Stimulated activated memory B cell treated with anti-CD40 and anti-IgM and Interleukin-4, amounts not matched to agents 10 μg/mL and 1 μg/mL and 100 μg/mL, for 72 hours (primary cell): ENCODE data around the gene CACNA2D4.
A peak's percentile ranks its signal among the peaks of the same experiment; 100 is the strongest.

ENCODE experiments used
- ATAC-seq: fragments of 150-1000 bp; cut with Tn5 transposase; 2 replicates; pipeline ENCODE4 v1.10.0; 2021
- H3K27ac Mint-ChIP-seq: one replicate; pipeline ENCODE4 v1.8.0; 2022; ENCODE audit warnings: mild to moderate bottlenecking, mixed read lengths
- H3K27me3 Mint-ChIP-seq: one replicate; pipeline ENCODE4 v1.8.0; 2022; ENCODE audit warnings: mixed read lengths
- H3K36me3 Mint-ChIP-seq: one replicate; pipeline ENCODE4 v1.8.0; 2022; ENCODE audit warnings: mixed read lengths
- H3K4me1 Mint-ChIP-seq: one replicate; pipeline ENCODE4 v1.8.0; 2022; ENCODE audit warnings: mixed read lengths
- H3K4me3 Mint-ChIP-seq: one replicate; pipeline ENCODE4 v1.8.0; 2022; ENCODE audit warnings: mild to moderate bottlenecking, moderate library complexity, mixed read lengths
- H3K9me3 Mint-ChIP-seq: one replicate; pipeline ENCODE4 v1.8.0; 2022; ENCODE audit warnings: mixed read lengths

CACNA2D4 gene

DNA sequence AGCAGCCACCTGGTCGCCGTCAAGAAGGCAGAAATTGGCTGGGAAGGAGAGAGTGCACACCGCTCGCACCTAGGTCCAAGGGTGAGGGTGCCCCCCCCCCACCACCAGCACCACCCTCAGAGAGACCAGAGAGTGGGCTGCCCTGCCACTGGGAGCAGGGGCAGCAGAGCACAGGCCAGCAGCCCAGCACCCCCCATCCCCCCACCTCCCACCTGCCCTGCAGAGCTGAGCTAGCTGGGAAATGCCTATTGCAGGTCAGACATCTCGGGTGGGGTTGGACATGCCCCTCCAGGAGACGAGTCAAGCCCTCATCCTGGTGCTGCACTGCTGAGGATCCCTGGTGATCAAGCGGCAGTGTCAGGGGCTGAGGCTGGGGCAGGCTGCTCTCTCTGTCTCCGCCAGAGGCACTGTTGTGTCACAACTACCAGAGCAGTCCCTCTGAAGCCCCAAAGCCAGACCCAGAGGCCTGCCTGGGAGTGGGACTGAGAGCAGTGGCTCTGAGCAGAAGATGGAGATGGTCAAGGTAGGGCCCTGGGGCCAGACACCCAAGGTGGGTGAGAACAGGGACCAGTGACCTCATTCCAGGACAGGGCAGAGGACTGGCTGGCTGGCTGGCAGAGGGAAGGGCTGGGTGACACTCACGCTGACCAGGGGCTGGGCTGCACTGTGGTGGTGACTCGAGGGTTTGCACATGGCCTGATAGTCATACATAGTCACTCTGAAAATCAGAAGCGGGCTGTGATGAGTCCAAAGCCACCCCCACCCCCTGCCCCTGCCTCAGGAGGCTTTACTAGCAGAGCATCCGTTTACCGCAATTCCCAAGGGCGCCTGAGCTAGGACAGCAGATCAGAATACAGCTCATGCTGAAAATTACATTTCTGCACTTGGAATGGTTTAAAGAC is 117.8 kb downstream of the CACNA2D4 start:
- peak; percentile 46 for ATAC-seq
- H3K27ac Mint-ChIP-seq, result peak overlapping the region; percentile 56
- H3K27me3 Mint-ChIP-seq, result no peaks in the 10 kb centered on the region
- H3K9me3 Mint-ChIP-seq, result no peaks in the 10 kb centered on the region
- H3K36me3 Mint-ChIP-seq, result no peaks in the 10 kb centered on the region
- H3K4me1 Mint-ChIP-seq, result peaks cover 35% of the 10 kb centered on the region
- H3K4me3 Mint-ChIP-seq, result peak overlapping the region; percentile 28

DNA sequence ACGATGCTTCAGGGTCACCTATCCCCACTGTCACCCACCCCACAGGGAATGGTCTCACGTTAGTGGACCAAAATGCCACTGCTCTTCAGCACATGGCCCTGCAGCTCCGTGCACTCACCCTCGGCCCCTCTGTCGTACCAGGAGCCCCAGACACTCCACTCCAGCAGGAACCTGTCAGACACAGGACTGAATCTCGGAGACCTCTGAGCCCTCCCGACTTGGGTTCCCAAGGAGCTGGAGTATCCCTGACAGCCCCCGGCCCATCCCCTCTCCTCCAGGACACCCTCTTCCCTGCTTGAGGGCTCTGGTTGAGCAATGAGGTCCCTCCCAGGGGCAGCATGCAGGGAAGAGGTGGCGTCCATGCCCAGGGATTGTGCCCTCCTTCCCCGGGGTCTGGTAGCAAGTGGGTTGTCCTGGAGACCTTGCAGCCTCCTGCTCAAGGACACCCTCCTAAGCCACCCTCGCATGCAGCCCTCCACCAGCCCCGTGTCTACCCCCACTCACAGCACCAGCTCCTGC is 118.5 kb downstream of the CACNA2D4 start:
- Mint-ChIP-seq H3K27me3 (no peaks in the 10 kb centered on the region), H3K4me1 (peaks cover 42% of the 10 kb centered on the region), H3K9me3 (no peaks in the 10 kb centered on the region), H3K36me3 (no peaks in the 10 kb centered on the region), H3K4me3 (no peak overlapping the region), H3K27ac (no peak overlapping the region)
- ATAC-seq, result no peak

- H3K4me3 Mint-ChIP-seq, result no peak overlapping the region
- H3K36me3 Mint-ChIP-seq, result no peaks in the 10 kb centered on the region
- no peak for ATAC-seq
- peaks cover 36% of the 10 kb centered on the region for H3K4me1 Mint-ChIP-seq
- H3K9me3 Mint-ChIP-seq, result no peaks in the 10 kb centered on the region
- H3K27ac Mint-ChIP-seq, result no peak overlapping the region
- H3K27me3 Mint-ChIP-seq, result no peaks in the 10 kb centered on the region
Measured at GRCh38 chr12:1799051-1799881, 119.2 kb downstream of the CACNA2D4 start.

- Mint-ChIP-seq H3K36me3 (no peaks in the 10 kb centered on the region), H3K4me3 (no peak overlapping the region), H3K27ac (no peak overlapping the region), H3K4me1 (peaks cover 36% of the 10 kb centered on the region), H3K9me3 (no peaks in the 10 kb centered on the region), H3K27me3 (no peaks in the 10 kb centered on the region)
- no peak for ATAC-seq
Measured at GRCh38 chr12:1798641-1799020, 119.8 kb downstream of the CACNA2D4 start.

- Mint-ChIP-seq H3K27ac (no peak overlapping the region), H3K36me3 (no peaks in the 10 kb centered on the region), H3K9me3 (no peaks in the 10 kb centered on the region), H3K4me3 (no peak overlapping the region), H3K27me3 (no peaks in the 10 kb centered on the region), H3K4me1 (peaks cover 36% of the 10 kb centered on the region)
- no peak for ATAC-seq
Measured at GRCh38 chr12:1797991-1798640, 120.3 kb downstream of the CACNA2D4 start.

GRCh38 chr12:1797011-1797901 is 121.2 kb downstream of the CACNA2D4 start:
- H3K36me3 Mint-ChIP-seq, result no peaks in the 10 kb centered on the region
- peak overlapping the region; percentile 89 for H3K4me3 Mint-ChIP-seq
- no peaks in the 10 kb centered on the region for H3K9me3 Mint-ChIP-seq
- no peaks in the 10 kb centered on the region for H3K27me3 Mint-ChIP-seq
- ATAC-seq, result peak; percentile 1
- H3K4me1 Mint-ChIP-seq, result peaks cover 36% of the 10 kb centered on the region
- H3K27ac Mint-ChIP-seq, result peak overlapping the region; percentile 88

- Mint-ChIP-seq H3K9me3 (no peaks in the 10 kb centered on the region), H3K36me3 (no peaks in the 10 kb centered on the region), H3K4me3 (peak overlapping the region; percentile 89), H3K4me1 (peaks cover 38% of the 10 kb centered on the region), H3K27ac (peak overlapping the region; percentile 88), H3K27me3 (no peaks in the 10 kb centered on the region)
- peak; percentile 25 for ATAC-seq
Measured at GRCh38 chr12:1796515-1797010, 121.9 kb downstream of the CACNA2D4 start.

- Mint-ChIP-seq H3K27me3 (no peaks in the 10 kb centered on the region), H3K27ac (peak overlapping the region; percentile 88), H3K36me3 (no peaks in the 10 kb centered on the region), H3K4me3 (peak overlapping the region; percentile 89), H3K4me1 (peaks cover 38% of the 10 kb centered on the region), H3K9me3 (no peaks in the 10 kb centered on the region)
- ATAC-seq, result peak; percentile 98
Measured at GRCh38 chr12:1795785-1796514, 122.5 kb downstream of the CACNA2D4 start.

DNA sequence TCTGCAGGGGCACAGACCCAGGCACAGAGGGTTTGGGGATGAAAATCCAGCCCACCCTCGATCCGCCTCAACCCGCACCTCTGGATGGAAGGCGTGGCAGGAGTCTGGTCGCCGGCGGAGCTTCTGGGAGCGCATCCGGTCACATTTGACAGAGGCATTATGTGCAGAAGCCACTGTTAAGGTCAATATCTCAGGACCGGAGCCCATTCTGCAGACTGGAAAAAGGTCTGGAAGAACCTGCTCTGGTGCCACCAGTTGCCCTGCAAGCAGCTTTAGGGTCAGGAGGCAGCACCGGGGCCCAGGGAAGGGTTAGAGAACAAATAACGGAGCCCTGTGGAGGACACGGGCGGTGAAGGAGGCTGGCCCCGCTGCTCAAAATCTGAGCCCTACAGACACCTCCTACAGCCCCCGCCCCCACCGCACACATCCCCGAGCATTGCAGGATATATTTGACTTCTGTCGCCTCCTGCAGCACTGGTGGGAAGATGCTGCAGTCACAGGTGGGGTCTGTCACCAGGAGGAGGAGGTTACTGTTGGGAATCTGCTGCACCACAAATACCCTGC is 123.1 kb downstream of the CACNA2D4 start:
- Mint-ChIP-seq H3K9me3 (no peaks in the 10 kb centered on the region), H3K4me3 (peak overlapping the region; percentile 89), H3K4me1 (peaks cover 34% of the 10 kb centered on the region), H3K36me3 (no peaks in the 10 kb centered on the region), H3K27me3 (no peaks in the 10 kb centered on the region), H3K27ac (peak overlapping the region; percentile 88)
- no peak for ATAC-seq

- H3K4me3 Mint-ChIP-seq, result no peak overlapping the region
- no peaks in the 10 kb centered on the region for H3K36me3 Mint-ChIP-seq
- ATAC-seq, result no peak
- H3K9me3 Mint-ChIP-seq, result no peaks in the 10 kb centered on the region
- H3K27ac Mint-ChIP-seq, result no peak overlapping the region
- H3K4me1 Mint-ChIP-seq, result peaks cover 26% of the 10 kb centered on the region
- H3K27me3 Mint-ChIP-seq, result no peaks in the 10 kb centered on the region
Measured at GRCh38 chr12:1794440-1795090, 123.9 kb downstream of the CACNA2D4 start.

GRCh38 chr12:1793426-1794210 is 124.8 kb downstream of the CACNA2D4 start:
- no peak for ATAC-seq
- Mint-ChIP-seq H3K4me3 (no peak overlapping the region), H3K27ac (no peak overlapping the region), H3K36me3 (peaks cover under 1% of the 10 kb centered on the region), H3K27me3 (no peaks in the 10 kb centered on the region), H3K4me1 (peaks cover 23% of the 10 kb centered on the region), H3K9me3 (no peaks in the 10 kb centered on the region)

- H3K36me3 Mint-ChIP-seq, result peaks cover 4% of the 10 kb centered on the region
- no peak overlapping the region for H3K4me3 Mint-ChIP-seq
- no peaks in the 10 kb centered on the region for H3K9me3 Mint-ChIP-seq
- no peaks in the 10 kb centered on the region for H3K27me3 Mint-ChIP-seq
- no peak for ATAC-seq
- peaks cover 23% of the 10 kb centered on the region for H3K4me1 Mint-ChIP-seq
- H3K27ac Mint-ChIP-seq, result no peak overlapping the region
Measured at GRCh38 chr12:1792406-1792805, 126.0 kb downstream of the CACNA2D4 start.
